HEK293 (cell line): ENCODE results near the gene NDUFB11.

Experiments used
- TCF7L2 ChIP-seq: IDR thresholded peaks from 2 replicates; pipeline ENCODE4 v1.6.1; 2011; ENCODE audit warnings: low read depth, mild to moderate bottlenecking, inconsistent platforms, low read length, moderate library complexity, borderline replicate concordance
- ZBTB17 ChIP-seq: fragments of 450-650 bp; formaldehyde crosslinking; IDR thresholded peaks from 2 replicates; pipeline ENCODE4 v1.5.1; 2016; ENCODE audit warnings: missing biosample characterization, missing genetic modification characterization
- ZNF19 ChIP-seq: fragments of 450-650 bp; formaldehyde crosslinking; IDR thresholded peaks from 2 replicates; pipeline ENCODE4; 2016; ENCODE audit warnings: missing biosample characterization, missing genetic modification characterization, low read depth
- ZNF274 ChIP-seq, 2 experiments: fragments of 200-500 bp in 1 of 2; fragments of 450-650 bp in 1 of 2; sonication (Bioruptor generic) in 1 of 2; formaldehyde crosslinking in 1 of 2; IDR thresholded peaks; 2 replicates each; pipeline versions ENCODE4 v1.5.1 to v1.6.1; 2014 to 2016; ENCODE audit warnings: borderline replicate concordance in 1 of 2, inconsistent platforms in 1 of 2, low read length in 1 of 2, missing biosample characterization in 1 of 2, missing genetic modification characterization in 1 of 2
- ZNF561 ChIP-seq: fragments of 450-650 bp; IDR thresholded peaks from 2 replicates; pipeline ENCODE4 v1.5.1; 2018; ENCODE audit warnings: missing biosample characterization, missing genetic modification characterization, borderline replicate concordance
- ZNF777 ChIP-seq: fragments of 450-650 bp; formaldehyde crosslinking; IDR thresholded peaks from 2 replicates; pipeline ENCODE4 v1.5.1; 2017; ENCODE audit warnings: missing biosample characterization, missing genetic modification characterization, borderline replicate concordance
- TF ChIP-seq, protein P1 (sequence below): fragments of 450-650 bp; formaldehyde crosslinking; IDR thresholded peaks from 2 replicates; pipeline ENCODE4 v1.5.1; 2016; ENCODE audit warnings: missing biosample characterization, missing genetic modification characterization
- TF ChIP-seq, protein P2 (sequence below): fragments of 450-650 bp; formaldehyde crosslinking; IDR thresholded peaks from 2 replicates; pipeline ENCODE4 v1.5.1; 2016; ENCODE audit warnings: missing biosample characterization, missing genetic modification characterization
- TF ChIP-seq, protein P3 (sequence below): fragments of 450-650 bp; formaldehyde crosslinking; IDR thresholded peaks from 2 replicates; pipeline ENCODE4 v1.5.1; 2016; ENCODE audit warnings: missing biosample characterization, missing genetic modification characterization

DNA sequence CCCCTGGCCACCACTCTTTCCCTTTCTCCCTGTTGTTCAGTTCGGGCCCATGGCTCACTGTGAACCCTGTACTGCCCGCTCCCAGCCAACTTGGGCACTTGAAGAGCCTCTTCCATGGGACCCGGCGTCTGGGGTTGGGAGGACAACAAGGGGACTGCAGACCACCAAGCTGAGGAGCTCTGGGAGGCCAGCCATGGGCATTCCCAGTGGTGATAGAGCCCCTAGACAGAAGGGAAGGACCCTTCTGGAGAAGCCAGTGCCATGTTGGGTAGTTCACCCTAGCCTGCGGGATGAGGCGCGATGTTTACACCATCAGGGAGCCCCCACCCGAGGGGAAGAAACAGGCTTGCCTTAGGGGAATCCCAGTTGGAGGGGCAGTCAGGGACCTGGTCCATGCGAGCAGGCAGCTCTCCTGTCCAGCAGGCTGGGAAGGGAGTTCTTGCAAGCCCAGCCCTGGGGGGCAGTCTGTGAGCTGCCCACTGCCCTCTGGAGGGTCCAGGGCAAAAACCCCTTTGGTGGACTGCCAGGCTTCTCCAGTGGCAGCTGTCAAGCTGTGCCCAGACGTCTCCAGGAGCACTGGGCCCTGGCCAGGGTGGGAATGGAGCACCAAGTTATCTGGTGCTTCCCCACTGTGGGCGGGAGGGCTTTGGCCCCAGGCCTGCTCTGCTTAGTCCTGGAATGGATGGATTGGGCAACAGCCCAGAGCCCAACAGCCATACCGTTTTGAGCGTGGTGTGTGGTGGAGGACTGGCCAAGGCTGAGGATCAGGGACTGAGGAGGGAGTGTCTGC lies 25.4 kb upstream of the NDUFB11 start:
- TF ChIP-seq, protein P1, sequence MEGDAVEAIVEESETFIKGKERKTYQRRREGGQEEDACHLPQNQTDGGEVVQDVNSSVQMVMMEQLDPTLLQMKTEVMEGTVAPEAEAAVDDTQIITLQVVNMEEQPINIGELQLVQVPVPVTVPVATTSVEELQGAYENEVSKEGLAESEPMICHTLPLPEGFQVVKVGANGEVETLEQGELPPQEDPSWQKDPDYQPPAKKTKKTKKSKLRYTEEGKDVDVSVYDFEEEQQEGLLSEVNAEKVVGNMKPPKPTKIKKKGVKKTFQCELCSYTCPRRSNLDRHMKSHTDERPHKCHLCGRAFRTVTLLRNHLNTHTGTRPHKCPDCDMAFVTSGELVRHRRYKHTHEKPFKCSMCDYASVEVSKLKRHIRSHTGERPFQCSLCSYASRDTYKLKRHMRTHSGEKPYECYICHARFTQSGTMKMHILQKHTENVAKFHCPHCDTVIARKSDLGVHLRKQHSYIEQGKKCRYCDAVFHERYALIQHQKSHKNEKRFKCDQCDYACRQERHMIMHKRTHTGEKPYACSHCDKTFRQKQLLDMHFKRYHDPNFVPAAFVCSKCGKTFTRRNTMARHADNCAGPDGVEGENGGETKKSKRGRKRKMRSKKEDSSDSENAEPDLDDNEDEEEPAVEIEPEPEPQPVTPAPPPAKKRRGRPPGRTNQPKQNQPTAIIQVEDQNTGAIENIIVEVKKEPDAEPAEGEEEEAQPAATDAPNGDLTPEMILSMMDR (tag by site-specific recombination) = no peak
- TF ChIP-seq ZBTB17 (tag by site-specific recombination) = no peak
- no peak for TF ChIP-seq ZNF561 (tag by site-specific recombination)
- no peak for TF ChIP-seq ZNF19 (tag by site-specific recombination)
- TF ChIP-seq, protein P2, sequence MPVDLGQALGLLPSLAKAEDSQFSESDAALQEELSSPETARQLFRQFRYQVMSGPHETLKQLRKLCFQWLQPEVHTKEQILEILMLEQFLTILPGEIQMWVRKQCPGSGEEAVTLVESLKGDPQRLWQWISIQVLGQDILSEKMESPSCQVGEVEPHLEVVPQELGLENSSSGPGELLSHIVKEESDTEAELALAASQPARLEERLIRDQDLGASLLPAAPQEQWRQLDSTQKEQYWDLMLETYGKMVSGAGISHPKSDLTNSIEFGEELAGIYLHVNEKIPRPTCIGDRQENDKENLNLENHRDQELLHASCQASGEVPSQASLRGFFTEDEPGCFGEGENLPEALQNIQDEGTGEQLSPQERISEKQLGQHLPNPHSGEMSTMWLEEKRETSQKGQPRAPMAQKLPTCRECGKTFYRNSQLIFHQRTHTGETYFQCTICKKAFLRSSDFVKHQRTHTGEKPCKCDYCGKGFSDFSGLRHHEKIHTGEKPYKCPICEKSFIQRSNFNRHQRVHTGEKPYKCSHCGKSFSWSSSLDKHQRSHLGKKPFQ = no peak
- TF ChIP-seq TCF7L2 = no peak
- no peak for TF ChIP-seq ZNF274 (IDR thresholded peaks at IDR 0.05; ENCODE audit: low read length)
- TF ChIP-seq ZNF274 (tag by site-specific recombination; IDR thresholded peaks at IDR 0.05; ENCODE audit: borderline replicate concordance) = no peak
- no peak for TF ChIP-seq ZNF777 (tag by site-specific recombination)
- TF ChIP-seq, protein P3, sequence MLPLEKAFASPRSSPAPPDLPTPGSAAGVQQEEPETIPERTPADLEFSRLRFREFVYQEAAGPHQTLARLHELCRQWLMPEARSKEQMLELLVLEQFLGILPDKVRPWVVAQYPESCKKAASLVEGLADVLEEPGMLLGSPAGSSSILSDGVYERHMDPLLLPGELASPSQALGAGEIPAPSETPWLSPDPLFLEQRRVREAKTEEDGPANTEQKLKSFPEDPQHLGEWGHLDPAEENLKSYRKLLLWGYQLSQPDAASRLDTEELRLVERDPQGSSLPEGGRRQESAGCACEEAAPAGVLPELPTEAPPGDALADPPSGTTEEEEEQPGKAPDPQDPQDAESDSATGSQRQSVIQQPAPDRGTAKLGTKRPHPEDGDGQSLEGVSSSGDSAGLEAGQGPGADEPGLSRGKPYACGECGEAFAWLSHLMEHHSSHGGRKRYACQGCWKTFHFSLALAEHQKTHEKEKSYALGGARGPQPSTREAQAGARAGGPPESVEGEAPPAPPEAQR (tag by site-specific recombination) = no peak
